Measurements from ENCODE around the gene ROR1. TPM values are rescaled to one million over a fixed set of nuclear protein-coding genes. Genes with fewer than 3 reads are reported as not detected.

ROR1 gene
- total RNA-seq, 1 donor from 2014 or later: 6.7 TPM

- Mint-ChIP-seq H3K27ac (ENCODE audit: unreplicated experiment) (no peak overlapping the region), H3K36me3 (ENCODE audit: low read depth, unreplicated experiment) (no peaks in the 10 kb centered on the region), H3K4me3 (ENCODE audit: unreplicated experiment) (no peak overlapping the region), H3K4me1 (ENCODE audit: unreplicated experiment) (peaks cover 4% of the 10 kb centered on the region), H3K9me3 (ENCODE audit: unreplicated experiment) (no peaks in the 10 kb centered on the region), H3K27me3 (ENCODE audit: unreplicated experiment) (no peaks in the 10 kb centered on the region)
- no peak for DNase-seq (ENCODE audit: low spot score)
- no peak for TF ChIP-seq CTCF (IDR thresholded peaks at IDR 0.05; ENCODE audit: unreplicated experiment)
Measured at GRCh38 chr1:64047549-64047996, 273.8 kb downstream of the ROR1 start.

- H3K4me1 Mint-ChIP-seq (ENCODE audit: unreplicated experiment): peaks cover 9% of the 10 kb centered on the region
- H3K36me3 Mint-ChIP-seq (ENCODE audit: low read depth, unreplicated experiment): no peaks in the 10 kb centered on the region
- no peak for TF ChIP-seq CTCF (IDR thresholded peaks at IDR 0.05; ENCODE audit: unreplicated experiment)
- H3K9me3 Mint-ChIP-seq (ENCODE audit: unreplicated experiment): no peaks in the 10 kb centered on the region
- H3K4me3 Mint-ChIP-seq (ENCODE audit: unreplicated experiment): no peak overlapping the region
- H3K27me3 Mint-ChIP-seq (ENCODE audit: unreplicated experiment): peaks cover 2% of the 10 kb centered on the region
- DNase-seq (ENCODE audit: low spot score): no peak
- no peak overlapping the region for H3K27ac Mint-ChIP-seq (ENCODE audit: unreplicated experiment)
Measured at GRCh38 chr1:64049900-64050540, 276.2 kb downstream of the ROR1 start.

GRCh38 chr1:64050601-64051000 lies 276.8 kb downstream of the ROR1 start:
- TF ChIP-seq CTCF (IDR thresholded peaks at IDR 0.05; ENCODE audit: unreplicated experiment): no peak
- Mint-ChIP-seq H3K4me3 (ENCODE audit: unreplicated experiment) (no peak overlapping the region), H3K36me3 (ENCODE audit: low read depth, unreplicated experiment) (no peaks in the 10 kb centered on the region), H3K27me3 (ENCODE audit: unreplicated experiment) (peaks cover 2% of the 10 kb centered on the region), H3K9me3 (ENCODE audit: unreplicated experiment) (no peaks in the 10 kb centered on the region), H3K4me1 (ENCODE audit: unreplicated experiment) (peaks cover 9% of the 10 kb centered on the region), H3K27ac (ENCODE audit: unreplicated experiment) (no peak overlapping the region)
- DNase-seq (ENCODE audit: low spot score): no peak

GRCh38 chr1:64051796-64052195 lies 278.0 kb downstream of the ROR1 start:
- peaks cover 2% of the 10 kb centered on the region for H3K27me3 Mint-ChIP-seq (ENCODE audit: unreplicated experiment)
- no peaks in the 10 kb centered on the region for H3K36me3 Mint-ChIP-seq (ENCODE audit: low read depth, unreplicated experiment)
- no peak overlapping the region for H3K4me3 Mint-ChIP-seq (ENCODE audit: unreplicated experiment)
- peaks cover 9% of the 10 kb centered on the region for H3K4me1 Mint-ChIP-seq (ENCODE audit: unreplicated experiment)
- DNase-seq (ENCODE audit: low spot score): no peak
- H3K27ac Mint-ChIP-seq (ENCODE audit: unreplicated experiment): no peak overlapping the region
- no peak for TF ChIP-seq CTCF (IDR thresholded peaks at IDR 0.05; ENCODE audit: unreplicated experiment)
- no peaks in the 10 kb centered on the region for H3K9me3 Mint-ChIP-seq (ENCODE audit: unreplicated experiment)

GRCh38 chr1:64052777-64053176 lies 279.0 kb downstream of the ROR1 start:
- no peak overlapping the region for H3K4me3 Mint-ChIP-seq (ENCODE audit: unreplicated experiment)
- H3K36me3 Mint-ChIP-seq (ENCODE audit: low read depth, unreplicated experiment): no peaks in the 10 kb centered on the region
- peaks cover 2% of the 10 kb centered on the region for H3K27me3 Mint-ChIP-seq (ENCODE audit: unreplicated experiment)
- peaks cover 9% of the 10 kb centered on the region for H3K4me1 Mint-ChIP-seq (ENCODE audit: unreplicated experiment)
- no peak overlapping the region for H3K27ac Mint-ChIP-seq (ENCODE audit: unreplicated experiment)
- TF ChIP-seq CTCF (IDR thresholded peaks at IDR 0.05; ENCODE audit: unreplicated experiment): no peak
- no peaks in the 10 kb centered on the region for H3K9me3 Mint-ChIP-seq (ENCODE audit: unreplicated experiment)
- DNase-seq (ENCODE audit: low spot score): no peak
